D721Med (cell line): ENCODE data around the gene ELK3.

ENCODE experiments used
- DNase-seq: peaks from one replicate; pipeline ENCODE4 v3.0.0; 2011; ENCODE audit warnings: low spot score; ENCODE audit not compliant: insufficient read length
- FAIRE-seq: peaks from 2 replicates; lab custom pipeline; 2011; peaks lifted over from hg19 to GRCh38; lab: Jason Lieb, UNC
- TF ChIP-seq, protein P1 (sequence below): IDR thresholded peaks from 2 replicates; pipeline ENCODE4 v1.5.1; 2012; ENCODE audit warnings: mild to moderate bottlenecking, control low read depth; ENCODE audit not compliant: insufficient read depth; ENCODE audit errors: missing control alignments

The ELK3 gene

DNA sequence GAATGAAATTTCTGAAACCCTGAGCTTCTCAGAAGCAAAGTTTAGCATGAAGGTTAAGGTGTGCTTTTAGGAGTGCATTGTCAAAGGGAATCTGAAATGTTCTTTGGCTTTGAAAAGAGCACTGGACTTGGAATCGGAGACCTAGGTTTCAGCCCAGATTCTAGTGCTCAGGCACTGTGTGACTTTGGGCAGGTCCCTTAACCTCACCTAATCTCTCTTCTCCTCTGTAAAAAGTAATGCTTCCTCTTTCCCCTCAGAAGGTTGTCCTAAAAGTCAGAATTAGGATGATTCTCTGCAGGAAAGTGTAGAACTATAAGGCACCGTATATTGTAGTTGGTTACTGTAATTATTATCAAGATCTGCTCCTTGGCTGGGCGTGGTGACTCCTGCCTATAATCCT, 38.0 kb upstream of the ELK3 start:
- DNase-seq (no peak), FAIRE-seq (no peak)
- TF ChIP-seq, protein P1, sequence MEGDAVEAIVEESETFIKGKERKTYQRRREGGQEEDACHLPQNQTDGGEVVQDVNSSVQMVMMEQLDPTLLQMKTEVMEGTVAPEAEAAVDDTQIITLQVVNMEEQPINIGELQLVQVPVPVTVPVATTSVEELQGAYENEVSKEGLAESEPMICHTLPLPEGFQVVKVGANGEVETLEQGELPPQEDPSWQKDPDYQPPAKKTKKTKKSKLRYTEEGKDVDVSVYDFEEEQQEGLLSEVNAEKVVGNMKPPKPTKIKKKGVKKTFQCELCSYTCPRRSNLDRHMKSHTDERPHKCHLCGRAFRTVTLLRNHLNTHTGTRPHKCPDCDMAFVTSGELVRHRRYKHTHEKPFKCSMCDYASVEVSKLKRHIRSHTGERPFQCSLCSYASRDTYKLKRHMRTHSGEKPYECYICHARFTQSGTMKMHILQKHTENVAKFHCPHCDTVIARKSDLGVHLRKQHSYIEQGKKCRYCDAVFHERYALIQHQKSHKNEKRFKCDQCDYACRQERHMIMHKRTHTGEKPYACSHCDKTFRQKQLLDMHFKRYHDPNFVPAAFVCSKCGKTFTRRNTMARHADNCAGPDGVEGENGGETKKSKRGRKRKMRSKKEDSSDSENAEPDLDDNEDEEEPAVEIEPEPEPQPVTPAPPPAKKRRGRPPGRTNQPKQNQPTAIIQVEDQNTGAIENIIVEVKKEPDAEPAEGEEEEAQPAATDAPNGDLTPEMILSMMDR, result no peak

- no peak for DNase-seq
- TF ChIP-seq, protein P1, result no peak
- FAIRE-seq, result no peak
Observed at GRCh38 chr12:96157427-96157826, 36.7 kb upstream of the ELK3 start.

GRCh38 chr12:96164951-96165811, 29.0 kb upstream of the ELK3 start:
- TF ChIP-seq, protein P1, result no peak
- no peak for FAIRE-seq
- DNase-seq, result no peak

GRCh38 chr12:96166765-96167164, 27.4 kb upstream of the ELK3 start:
- no peak for FAIRE-seq
- DNase-seq, result no peak
- TF ChIP-seq, protein P1, result no peak

- no peak for FAIRE-seq
- no peak for DNase-seq
- TF ChIP-seq, protein P1, result no peak
Observed at GRCh38 chr12:96167492-96167891, 26.7 kb upstream of the ELK3 start.

DNA sequence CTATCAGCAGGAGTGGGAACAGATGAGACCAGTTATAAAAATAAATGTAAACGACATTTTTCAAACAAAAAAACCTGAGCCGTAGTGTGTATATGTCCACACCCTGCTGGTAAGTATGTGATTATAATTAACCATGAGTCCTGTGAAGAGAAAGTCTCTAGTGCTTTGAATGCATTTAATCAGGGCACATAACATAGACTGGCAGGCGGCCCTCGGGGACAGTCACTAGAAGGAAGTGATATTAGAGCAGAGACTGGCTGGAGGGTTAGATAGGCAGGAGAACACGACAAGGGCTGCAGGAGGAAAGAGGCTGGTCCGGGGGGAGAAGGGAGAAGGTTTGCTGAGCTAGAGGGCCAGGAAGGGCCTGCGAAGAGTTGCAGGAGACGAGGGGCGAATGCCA, 23.8 kb upstream of the ELK3 start:
- no peak for DNase-seq
- no peak for FAIRE-seq

DNA sequence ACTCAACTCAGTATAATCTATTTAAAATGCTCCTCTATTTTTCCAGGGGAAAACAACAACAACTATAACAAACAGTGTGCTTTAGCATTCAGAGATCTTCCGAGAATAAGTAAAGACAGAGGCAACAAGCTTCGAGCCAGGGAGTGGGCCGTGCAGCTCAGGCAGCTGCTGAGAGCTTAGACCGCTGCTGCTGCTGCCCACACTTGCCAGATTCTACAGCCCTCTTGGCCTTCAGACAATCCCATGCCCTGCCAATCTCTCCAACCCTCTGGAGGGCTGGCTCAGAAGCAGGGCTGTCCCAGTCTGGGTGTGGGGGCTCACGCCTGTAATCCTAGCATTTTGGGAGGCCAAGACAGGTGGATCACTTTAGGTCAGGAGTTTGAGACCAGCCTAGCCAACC, 23.4 kb upstream of the ELK3 start:
- FAIRE-seq, result no peak
- TF ChIP-seq, protein P1, result no peak
- DNase-seq, result no peak

More for the DNA sequence above, 23.8 kb upstream of the ELK3 start:
- TF ChIP-seq, protein P1, result no peak
